HCT116 (cell line): ENCODE data around the gene ALPP. TPM values are rescaled to one million over a fixed set of nuclear protein-coding genes. Genes with fewer than 3 reads are reported as not detected.
"Not testable (repeated sequence)": the region's sequence is repeated elsewhere in the genome, so short reads cannot be mapped to it uniquely, and the experiment has no call there.

ENCODE experiments used
- ATAC-seq: fragments of 200-7000 bp; cut with Tn5 transposase; 2 replicates; pipeline ENCODE4 v1.9.1; 2020; ENCODE audit warnings: mild to moderate bottlenecking, moderate library complexity
- BruUV-seq: library from RNA; stranded (reverse); fragments of 400-500 nt; replicated peaks from 2 replicates; lab custom pipeline; 2021; lab: Mats Ljungman, UMichigan
- CTCF ChIA-PET: fragments of 300-600 bp; sonication (Branson Sonifier 250); formaldehyde crosslinking; loops from one replicate; lab custom pipeline; 2021; ENCODE audit warnings: antibody characterized with exemption; lab: Charles Lee
- POLR2A ChIA-PET: fragments of 300-600, 350-600 bp; sonication (Branson Sonifier 250); formaldehyde crosslinking; loops from one replicate; lab custom pipeline; 2021; ENCODE audit warnings: antibody characterized with exemption; lab: Charles Lee
- RAD21 ChIA-PET, 2 experiments: fragments of 300-600 bp; sonication (Branson Sonifier 250); formaldehyde crosslinking; loops; one replicate each; lab custom pipeline; 2023; ENCODE audit warnings: low total read pairs in 2 of 2; ENCODE audit not compliant: uncharacterized antibody in 2 of 2, unreplicated experiment in 2 of 2, low non-redundant PET in 1 of 2; lab: Charles Lee
- DNase-seq: peaks from one replicate; pipeline ENCODE4 v3.0.0-alpha.2; 2010; ENCODE audit warnings: low read depth, low spot score
- H2AFZ ChIP-seq: fragments of 200-600 bp; shearing (Covaris generic), sonication (generic); 2 replicates; pipeline ENCODE4 v1.6.1; 2017; ENCODE audit warnings: low read depth, mixed run types, mixed read lengths, antibody characterized with exemption, low read length; ENCODE audit not compliant: poor library complexity, severe bottlenecking
- H3K27ac ChIP-seq: 2 replicates; pipeline ENCODE4 v1.5.1; 2012; ENCODE audit warnings: low read depth, low read length
- H3K27me3 ChIP-seq: fragments of 200-600 bp; sonication (generic); 2 replicates; pipeline ENCODE4 v1.6.1; 2016; ENCODE audit warnings: mixed run types, low read length, mixed read lengths; ENCODE audit not compliant: insufficient read depth
- H3K36me3 ChIP-seq, 2 experiments: fragments of 200-500 bp in 1 of 2; fragments of 200-600 bp in 1 of 2; sonication (Bioruptor generic) in 1 of 2; sonication (generic) in 1 of 2; 2 replicates each; pipeline versions ENCODE4 v1.5.1 to v1.6.1; 2014 to 2016; ENCODE audit warnings: low read length in 2 of 2, inconsistent platforms in 1 of 2, mixed read lengths in 1 of 2, mixed run types in 1 of 2; ENCODE audit not compliant: insufficient read depth in 2 of 2, control insufficient read depth in 1 of 2
- H3K4me1 ChIP-seq, 2 experiments: fragments of 200-600 bp in 1 of 2; sonication (generic) in 1 of 2; 2 replicates each; pipeline versions ENCODE4 v1.5.1 to v1.6.1; 2012 to 2017; ENCODE audit warnings: low read length in 2 of 2, inconsistent platforms in 1 of 2, mild to moderate bottlenecking in 1 of 2, mixed read lengths in 1 of 2, mixed run types in 1 of 2, moderate library complexity in 1 of 2; ENCODE audit not compliant: insufficient read depth in 2 of 2, control insufficient read depth in 1 of 2
- H3K4me2 ChIP-seq: fragments of 200-600 bp; sonication (generic); 2 replicates; pipeline ENCODE4 v1.6.1; 2017; ENCODE audit warnings: mixed run types, low read length, mixed read lengths
- H3K4me3 ChIP-seq, 2 experiments: fragments of 200-600 bp in 1 of 2; sonication (generic) in 1 of 2; replicated peaks in 1 of 2; 2 replicates each; pipeline ENCODE4 v1.5.1; 2011 to 2016; ENCODE audit warnings: low read length in 2 of 2, control low read depth in 1 of 2, low read depth in 1 of 2, mild to moderate bottlenecking in 1 of 2, mixed read lengths in 1 of 2, mixed run types in 1 of 2
- H3K79me2 ChIP-seq: fragments of 200-600 bp; sonication (generic); 2 replicates; pipeline ENCODE4 v1.6.1; 2017; ENCODE audit warnings: mild to moderate bottlenecking, mixed run types, low read length, moderate library complexity, mixed read lengths; ENCODE audit not compliant: insufficient read depth
- H3K9ac ChIP-seq: fragments of 200-600 bp; sonication (generic); 2 replicates; pipeline ENCODE4 v1.6.1; 2016; ENCODE audit warnings: low read length, mixed read lengths
- H3K9me2 ChIP-seq: fragments of 200-600 bp; sonication (generic), shearing (Covaris generic); 2 replicates; pipeline ENCODE4 v1.6.1; 2017; ENCODE audit warnings: mixed run types, mild to moderate bottlenecking, moderate library complexity; ENCODE audit not compliant: insufficient read depth
- H3K9me3 ChIP-seq, 2 experiments: fragments of 200-500 bp in 1 of 2; fragments of 200-600 bp in 1 of 2; sonication (Bioruptor generic) in 1 of 2; sonication (generic) in 1 of 2; 2 replicates each; pipeline ENCODE4 v1.6.1; 2014 to 2017; ENCODE audit warnings: low read length in 2 of 2, mixed read lengths in 2 of 2, inconsistent platforms in 1 of 2, low read depth in 1 of 2, mild to moderate bottlenecking in 1 of 2, mixed run types in 1 of 2, moderate library complexity in 1 of 2; ENCODE audit not compliant: control insufficient read depth in 1 of 2, insufficient read depth in 1 of 2
- H4K20me1 ChIP-seq: fragments of 200-600 bp; sonication (generic), shearing (Covaris generic); 2 replicates; pipeline ENCODE4 v1.6.1; 2017; ENCODE audit warnings: mixed run types, mild to moderate bottlenecking, moderate library complexity; ENCODE audit not compliant: insufficient read depth
- intact Hi-C: fragments of 100-400 bp; cut with micrococcal nuclease; formaldehyde crosslinking; loops from 2 replicates; pipeline ENCODE4 v1.10.0; 2022
- total RNA-seq: library from RNA; stranded (reverse); gene quantifications from one replicate; pipeline ENCODE4 v1.2.1, GENCODE V29; 2021; ENCODE audit not compliant: unreplicated experiment

Gene ALPP
- total RNA-seq, 1 experiment from 2014 or later: 0.34 TPM

DNA sequence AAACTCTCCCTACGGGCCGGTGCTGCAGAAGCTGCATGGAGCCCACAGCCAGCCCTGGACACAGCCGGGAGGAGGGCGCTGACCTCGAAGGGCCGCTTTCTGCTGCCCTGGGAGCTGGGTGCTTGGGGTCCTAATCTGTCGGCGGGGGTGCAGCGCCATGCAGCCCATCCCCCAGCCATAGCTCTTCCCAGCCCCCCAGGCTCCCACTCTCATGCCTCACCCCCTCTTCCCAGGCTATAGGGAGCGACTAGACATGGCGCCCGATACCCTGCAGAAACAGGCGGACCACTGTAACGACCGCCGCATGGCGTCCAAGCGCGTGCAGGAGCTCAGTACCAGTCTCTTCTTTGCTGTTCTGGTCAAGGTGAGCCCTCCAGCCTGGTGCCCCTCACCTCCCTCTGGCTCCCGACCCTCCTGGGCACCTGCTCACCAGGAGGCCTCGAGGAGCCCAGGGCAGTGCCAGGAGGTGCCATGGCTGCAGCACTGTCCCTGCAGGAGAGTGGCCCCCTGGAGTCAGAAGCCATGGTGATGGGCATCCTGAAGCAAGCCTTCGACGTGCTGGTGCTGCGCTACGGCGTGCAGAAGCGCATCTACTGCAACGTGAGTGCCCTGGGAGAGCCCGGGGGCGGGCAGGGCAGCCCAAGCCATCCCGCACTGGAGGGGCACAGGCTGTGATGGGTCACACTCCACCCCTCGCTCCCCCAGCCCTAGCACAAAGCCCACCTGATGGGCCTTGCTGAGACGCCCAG lies 44.2 kb upstream of the ALPP start:
- ATAC-seq, H3K9me2 ChIP-seq, RAD21 ChIA-PET, H3K27ac ChIP-seq, H3K27me3 ChIP-seq, POLR2A ChIA-PET, H3K36me3 ChIP-seq, DNase-seq, H4K20me1 ChIP-seq, H2AFZ ChIP-seq, intact Hi-C loops, H3K4me3 ChIP-seq, H3K4me1 ChIP-seq, H3K79me2 ChIP-seq, H3K9me3 ChIP-seq, H3K9ac ChIP-seq, H3K4me2 ChIP-seq, BruUV-seq: not testable (repeated sequence)
- CTCF ChIA-PET: interaction anchor here (0.5 to 1.8 kb wide), 5 partner anchors 9 to 434 kb away, joined by 3 to 4 read pairs (median 3); no protein-coding TSS in a partner anchor

DNA sequence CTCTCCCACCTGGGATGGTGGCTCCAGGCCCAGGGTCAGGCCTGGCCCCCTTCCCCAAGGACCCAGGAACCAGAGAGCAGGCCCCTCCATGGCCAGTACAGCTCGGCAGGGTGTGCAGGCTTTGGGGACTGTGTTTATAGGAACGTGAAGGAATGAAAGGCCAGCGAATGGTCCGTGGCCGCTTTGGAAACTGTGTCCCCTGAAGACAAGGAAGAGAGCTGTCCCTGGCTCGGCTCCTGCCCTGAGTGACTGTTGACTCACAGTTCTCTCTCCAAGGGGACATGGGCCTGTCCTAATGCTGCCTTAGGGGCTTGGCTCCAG lies 43.7 kb upstream of the ALPP start:
- CTCF ChIA-PET: interaction anchor here (1.1 to 1.8 kb wide), 2 partner anchors 31 to 410 kb away, joined by 3 to 4 read pairs; no protein-coding TSS in a partner anchor
- POLR2A ChIA-PET, H3K9me3 ChIP-seq, H2AFZ ChIP-seq, H3K27ac ChIP-seq, DNase-seq, H4K20me1 ChIP-seq, H3K9me2 ChIP-seq, H3K4me3 ChIP-seq, H3K27me3 ChIP-seq, H3K79me2 ChIP-seq, H3K4me2 ChIP-seq, H3K4me1 ChIP-seq, H3K9ac ChIP-seq, BruUV-seq, ATAC-seq, RAD21 ChIA-PET, intact Hi-C loops, H3K36me3 ChIP-seq: not testable (repeated sequence)
